ENCODE data around the gene PPP2R5B.
A peak's percentile ranks its signal among the peaks of the same experiment; 100 is the strongest.

PPP2R5B gene

DNA sequence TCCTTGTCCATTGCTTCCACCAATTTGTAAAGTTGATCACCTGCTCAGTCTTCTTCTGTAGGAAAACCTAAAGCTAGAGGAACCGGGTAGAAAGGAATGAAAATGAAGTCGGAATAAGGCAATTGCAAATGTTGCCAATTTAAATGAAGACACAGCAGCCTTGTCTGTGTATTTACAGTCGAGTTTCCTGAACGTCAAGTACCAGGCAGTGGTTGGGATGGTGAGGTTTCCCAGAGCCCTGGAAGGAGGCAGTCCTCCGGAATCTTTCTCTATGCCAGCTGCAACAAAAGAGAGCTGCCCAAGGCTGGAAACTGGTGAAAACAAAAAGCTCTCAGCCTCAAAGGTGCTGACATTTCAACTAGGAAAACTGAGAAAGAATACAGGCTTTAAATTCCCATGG lies 29.7 kb downstream of the PPP2R5B start:
- TF ChIP-seq, protein P1, sequence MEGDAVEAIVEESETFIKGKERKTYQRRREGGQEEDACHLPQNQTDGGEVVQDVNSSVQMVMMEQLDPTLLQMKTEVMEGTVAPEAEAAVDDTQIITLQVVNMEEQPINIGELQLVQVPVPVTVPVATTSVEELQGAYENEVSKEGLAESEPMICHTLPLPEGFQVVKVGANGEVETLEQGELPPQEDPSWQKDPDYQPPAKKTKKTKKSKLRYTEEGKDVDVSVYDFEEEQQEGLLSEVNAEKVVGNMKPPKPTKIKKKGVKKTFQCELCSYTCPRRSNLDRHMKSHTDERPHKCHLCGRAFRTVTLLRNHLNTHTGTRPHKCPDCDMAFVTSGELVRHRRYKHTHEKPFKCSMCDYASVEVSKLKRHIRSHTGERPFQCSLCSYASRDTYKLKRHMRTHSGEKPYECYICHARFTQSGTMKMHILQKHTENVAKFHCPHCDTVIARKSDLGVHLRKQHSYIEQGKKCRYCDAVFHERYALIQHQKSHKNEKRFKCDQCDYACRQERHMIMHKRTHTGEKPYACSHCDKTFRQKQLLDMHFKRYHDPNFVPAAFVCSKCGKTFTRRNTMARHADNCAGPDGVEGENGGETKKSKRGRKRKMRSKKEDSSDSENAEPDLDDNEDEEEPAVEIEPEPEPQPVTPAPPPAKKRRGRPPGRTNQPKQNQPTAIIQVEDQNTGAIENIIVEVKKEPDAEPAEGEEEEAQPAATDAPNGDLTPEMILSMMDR (conservative IDR thresholded peaks at IDR 0.05; ENCODE audit: low read depth, low read length) = no peak
- no peak for DNase-seq (ENCODE audit: low read depth)
- no peak overlapping the region for H3K4me3 ChIP-seq (ENCODE audit: low read depth, low read length)

DNA sequence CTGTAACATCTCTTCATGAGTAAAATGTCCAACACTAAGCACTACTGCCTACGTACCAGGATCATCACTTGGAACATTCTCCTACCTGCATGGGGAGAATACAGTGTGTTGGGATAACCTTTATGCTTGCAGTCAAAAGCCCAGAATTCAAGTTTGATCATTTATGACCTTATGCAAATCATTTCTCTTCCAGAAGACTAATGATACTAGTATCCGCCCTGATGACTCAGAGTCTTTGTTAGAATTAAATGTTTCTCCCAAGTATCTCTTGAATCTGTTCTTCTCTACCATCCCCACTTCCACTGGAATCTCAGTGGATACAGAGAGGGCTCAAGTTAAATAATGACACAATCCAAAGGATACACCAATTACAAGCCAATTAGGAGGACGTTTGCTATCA lies 35.0 kb downstream of the PPP2R5B start:
- no peak for DNase-seq (ENCODE audit: low read depth)
- H3K4me3 ChIP-seq (ENCODE audit: low read depth, low read length) = no peak overlapping the region
- TF ChIP-seq, protein P1 (conservative IDR thresholded peaks at IDR 0.05; ENCODE audit: low read depth, low read length) = no peak

DNA sequence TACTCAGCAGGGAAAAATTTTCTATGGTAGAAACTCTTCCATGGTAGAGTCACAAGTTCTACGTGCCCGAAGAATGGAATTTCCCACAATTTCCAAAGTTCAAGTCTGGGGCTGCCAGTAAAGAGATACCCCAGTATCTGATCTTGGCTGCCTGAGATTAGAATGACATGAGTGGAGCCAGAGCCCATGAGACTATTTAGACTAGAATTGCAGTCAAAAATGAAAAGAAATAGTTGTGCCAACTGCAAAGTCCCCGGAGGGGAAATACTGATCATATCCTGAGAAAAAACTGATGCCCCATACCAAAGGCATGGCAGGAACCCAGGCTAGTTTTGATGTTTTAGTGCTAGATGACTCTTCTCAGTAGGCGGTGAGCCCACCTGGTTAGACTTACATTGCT lies 36.2 kb downstream of the PPP2R5B start:
- H3K4me3 ChIP-seq (ENCODE audit: low read depth, low read length) = no peak overlapping the region
- TF ChIP-seq, protein P1 (conservative IDR thresholded peaks at IDR 0.05; ENCODE audit: low read depth, low read length) = no peak
- DNase-seq (ENCODE audit: low read depth) = no peak

DNA sequence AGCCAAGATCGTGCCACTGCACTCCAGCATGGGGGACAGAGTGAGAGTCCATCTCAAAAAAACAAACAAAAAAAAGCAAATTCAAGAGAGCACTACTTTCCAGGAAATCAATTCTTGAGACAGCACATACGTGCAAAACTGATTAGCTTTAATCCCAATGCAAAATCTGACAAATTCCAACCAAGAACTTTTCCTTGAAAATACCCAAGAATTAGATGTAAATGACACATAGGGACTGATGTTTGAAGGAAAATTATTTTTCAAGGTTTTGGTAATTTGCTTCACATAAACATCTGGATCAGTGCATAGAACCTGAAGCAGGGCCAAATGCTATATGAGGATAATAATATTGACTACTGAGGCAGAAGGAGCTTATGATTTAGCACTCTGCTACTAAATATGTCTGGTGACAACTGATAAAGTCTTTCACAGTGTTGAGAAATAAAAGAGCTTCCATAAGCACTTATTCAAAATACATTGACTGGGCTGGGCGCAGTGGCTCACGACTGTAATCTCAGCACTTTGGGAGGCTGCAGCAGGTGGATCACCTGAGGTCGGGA lies 38.7 kb downstream of the PPP2R5B start:
- no peak for DNase-seq (ENCODE audit: low read depth)
- no peak overlapping the region for H3K4me3 ChIP-seq (ENCODE audit: low read depth, low read length)
- TF ChIP-seq, protein P1 (conservative IDR thresholded peaks at IDR 0.05; ENCODE audit: low read depth, low read length) = no peak

DNA sequence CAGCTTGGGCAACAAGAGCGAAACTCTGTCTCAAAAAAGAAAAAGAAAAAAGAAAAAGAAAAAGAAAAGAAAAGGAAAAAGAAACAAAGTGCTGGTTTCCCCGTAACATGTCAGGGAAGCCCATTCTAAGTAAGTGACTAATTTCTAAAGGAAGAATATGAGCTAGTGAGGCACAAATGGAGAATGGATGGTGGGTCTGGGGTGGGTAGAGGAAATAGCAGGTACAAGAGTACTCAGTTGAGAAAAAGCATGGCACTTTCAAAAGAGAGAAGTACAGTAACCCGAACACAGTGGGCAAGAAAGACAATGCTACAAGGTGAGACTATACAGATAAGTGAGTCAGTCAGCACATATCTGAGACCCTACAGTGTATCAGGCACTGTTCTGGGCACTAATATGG lies 42.9 kb downstream of the PPP2R5B start:
- TF ChIP-seq, protein P1 (conservative IDR thresholded peaks at IDR 0.05; ENCODE audit: low read depth, low read length) = no peak
- H3K4me3 ChIP-seq (ENCODE audit: low read depth, low read length) = no peak overlapping the region
- no peak for DNase-seq (ENCODE audit: low read depth)

DNA sequence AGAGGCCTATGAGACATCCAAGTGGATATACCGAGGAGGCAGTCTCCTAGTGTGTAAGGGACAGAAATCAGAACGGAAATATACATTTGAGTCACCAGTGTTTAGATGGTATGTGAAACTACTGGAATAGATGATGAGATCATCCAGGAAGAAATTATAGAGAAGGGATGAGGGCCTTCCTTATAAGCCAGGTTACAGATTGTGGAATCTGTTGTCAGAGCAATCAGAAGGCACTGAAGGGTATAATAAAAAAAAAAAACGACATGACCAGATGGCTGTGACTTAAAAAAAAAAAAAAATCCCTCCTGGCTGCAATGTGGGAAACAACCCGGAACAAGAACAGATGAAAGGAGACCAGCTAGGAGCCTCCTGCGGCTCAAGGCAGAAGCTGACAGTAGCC lies 44.7 kb downstream of the PPP2R5B start:
- no peak overlapping the region for H3K4me3 ChIP-seq (ENCODE audit: low read depth, low read length)
- peak; percentile 29 for DNase-seq (ENCODE audit: low read depth)
- TF ChIP-seq, protein P1 (conservative IDR thresholded peaks at IDR 0.05; ENCODE audit: low read depth, low read length) = no peak

DNA sequence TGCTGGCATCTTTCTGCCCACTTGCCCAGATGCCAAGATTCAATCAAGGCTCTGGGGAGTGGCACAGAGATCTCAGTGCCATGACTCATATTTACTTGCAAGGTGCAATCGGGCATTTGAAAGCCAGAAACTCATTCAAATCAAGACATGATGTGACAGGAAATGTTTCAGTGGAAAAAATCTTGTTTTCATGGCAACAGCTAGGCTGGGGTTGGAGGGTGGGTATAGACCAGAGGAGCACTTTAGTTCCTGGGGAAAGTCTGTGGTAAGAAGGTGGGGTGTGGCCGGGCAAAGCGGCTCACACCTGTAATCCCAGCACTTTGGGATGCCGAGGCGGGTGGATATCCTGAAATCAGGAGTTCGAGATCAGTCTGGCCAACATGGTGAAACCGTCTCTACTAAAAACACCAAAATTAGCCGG lies 46.3 kb downstream of the PPP2R5B start:
- DNase-seq (ENCODE audit: low read depth) = no peak
- TF ChIP-seq, protein P1 (conservative IDR thresholded peaks at IDR 0.05; ENCODE audit: low read depth, low read length) = no peak
- no peak overlapping the region for H3K4me3 ChIP-seq (ENCODE audit: low read depth, low read length)

Measured in choroid plexus epithelial cell (primary cell).